ENCODE results near the gene CDKAL1. TPM values are rescaled to one million over a fixed set of nuclear protein-coding genes. Genes with fewer than 3 reads are reported as not detected.

The CDKAL1 gene
- total and polyA plus RNA-seq, 2 of the 13 experiments (the other 11 are each of a cell fraction or from before 2014, with no cell fraction given): 9.5 to 27.7 TPM

GRCh38 chr6:21045135-21045700, 511.0 kb downstream of the CDKAL1 start (continued):
- no peak; the same call in 1 of the 2 replicates for TF ChIP-seq ATF2 (CRISPR knock-in tag; IDR thresholded peaks at IDR 0.05)
- TF ChIP-seq TEAD2 (CRISPR knock-in tag; IDR thresholded peaks at IDR 0.05): no peak
- no peak for TF ChIP-seq KDM1A (CRISPR knock-in tag; IDR thresholded peaks at IDR 0.05)
- no peak for TF ChIP-seq ZFP62 (CRISPR knock-in tag; IDR thresholded peaks at IDR 0.05)
- TF ChIP-seq HOXA5 (CRISPR knock-in tag; IDR thresholded peaks at IDR 0.05): no peak
- TF ChIP-seq HIC2 (CRISPR knock-in tag; IDR thresholded peaks at IDR 0.05; ENCODE audit: low read depth): no peak
- TF ChIP-seq DZIP1 (CRISPR knock-in tag; IDR thresholded peaks at IDR 0.05): no peak
- TF ChIP-seq SOX5 (CRISPR knock-in tag; IDR thresholded peaks at IDR 0.05; ENCODE audit: borderline replicate concordance): peak; percentile 62; the same call in 1 of the 2 replicates
- no peak for TF ChIP-seq NKX3-1 (CRISPR knock-in tag; IDR thresholded peaks at IDR 0.05)
- TF ChIP-seq KLF6 (CRISPR knock-in tag; IDR thresholded peaks at IDR 0.05): no peak
- no peak for TF ChIP-seq IKZF1 (IDR thresholded peaks at IDR 0.05)
- no peak for TF ChIP-seq STAT6 (CRISPR knock-in tag; IDR thresholded peaks at IDR 0.05; ENCODE audit: borderline replicate concordance)
- peak; percentile 26 for TF ChIP-seq ZEB1 (IDR thresholded peaks at IDR 0.05; ENCODE audit: insufficient replicate concordance, low read depth)
- peak; percentile 23; the same call in 1 of the 2 replicates for TF ChIP-seq POGZ (CRISPR knock-in tag; IDR thresholded peaks at IDR 0.05)
- no peak for TF ChIP-seq ZNF3 (CRISPR knock-in tag; IDR thresholded peaks at IDR 0.05)
- peak; percentile 61 for TF ChIP-seq MED1 (CRISPR knock-in tag; IDR thresholded peaks at IDR 0.05)
